Mesenchymal stem cell (in vitro differentiated cells and primary cell): Measurements from ENCODE around the gene KCNQ4.
A peak's percentile ranks its signal among the peaks of the same experiment; 100 is the strongest.

ENCODE experiments used
- DNase-seq: peaks from one replicate; pipeline ENCODE4 v3.0.0-alpha.2; 2013
- H2AFZ ChIP-seq: one replicate; pipeline ENCODE4 v1.6.1; 2013; ENCODE audit warnings: low read depth, mild to moderate bottlenecking, control low read depth, inconsistent platforms, low read length, moderate library complexity
- H2AK5ac ChIP-seq: 2 replicates; pipeline ENCODE4 v1.6.1; 2013; ENCODE audit warnings: low read length, moderate library complexity, mild to moderate bottlenecking, inconsistent platforms; ENCODE audit not compliant: severe bottlenecking
- H2BK120ac ChIP-seq: one replicate; pipeline ENCODE4 v1.6.1; 2013; ENCODE audit warnings: low read depth, mild to moderate bottlenecking, inconsistent platforms, low read length, moderate library complexity
- H2BK12ac ChIP-seq, 2 experiments: one replicate each; pipeline ENCODE4 v1.6.1; 2013; ENCODE audit warnings: inconsistent platforms in 2 of 2, low read length in 2 of 2, mild to moderate bottlenecking in 2 of 2, moderate library complexity in 2 of 2, control low read depth in 1 of 2
- H2BK15ac ChIP-seq: one replicate; pipeline ENCODE4 v1.6.1; 2013; ENCODE audit warnings: mild to moderate bottlenecking, low read depth, inconsistent platforms; ENCODE audit not compliant: poor library complexity, severe bottlenecking
- H2BK5ac ChIP-seq: 2 replicates; pipeline ENCODE4 v1.6.1; 2013; ENCODE audit warnings: low read depth, mild to moderate bottlenecking, low read length, control low read depth, inconsistent platforms; ENCODE audit not compliant: poor library complexity, severe bottlenecking
- H3K14ac ChIP-seq, 2 experiments: one replicate each; pipeline ENCODE4 v1.6.1; 2013; ENCODE audit warnings: inconsistent platforms in 2 of 2, low read length in 2 of 2, control low read depth in 1 of 2, mild to moderate bottlenecking in 1 of 2, moderate library complexity in 1 of 2
- H3K18ac ChIP-seq, 2 experiments: one replicate each; pipeline ENCODE4 v1.6.1; 2013; ENCODE audit warnings: inconsistent platforms in 2 of 2, low read length in 2 of 2, control low read depth in 1 of 2, low read depth in 1 of 2, mild to moderate bottlenecking in 1 of 2
- H3K23ac ChIP-seq, 2 experiments: one replicate each; pipeline ENCODE4 v1.6.1; 2013; ENCODE audit warnings: inconsistent platforms in 2 of 2, low read length in 2 of 2, mild to moderate bottlenecking in 2 of 2, moderate library complexity in 2 of 2, control low read depth in 1 of 2
- H3K27ac ChIP-seq: 2 replicates; pipeline ENCODE4 v1.5.1; 2013; ENCODE audit warnings: mild to moderate bottlenecking, moderate library complexity, low read length, control low read depth, inconsistent platforms; ENCODE audit not compliant: poor library complexity, severe bottlenecking
- H3K27me3 ChIP-seq, 2 experiments: 2 replicates each; pipeline versions ENCODE4 v1.6.1 to v1.7.0; 2013; ENCODE audit warnings: low read length in 2 of 2, mild to moderate bottlenecking in 2 of 2, moderate library complexity in 2 of 2, control low read depth in 1 of 2, inconsistent platforms in 1 of 2; ENCODE audit not compliant: control insufficient read depth in 1 of 2, insufficient read depth in 1 of 2
- H3K36me3 ChIP-seq, 2 experiments: 2 replicates each; pipeline versions ENCODE4 v1.6.1 to v1.7.0; 2013; ENCODE audit warnings: low read length in 2 of 2, control low read depth in 1 of 2, inconsistent platforms in 1 of 2, low read depth in 1 of 2, mild to moderate bottlenecking in 1 of 2; ENCODE audit not compliant: insufficient read depth in 2 of 2, control insufficient read depth in 1 of 2
- H3K4ac ChIP-seq, 2 experiments: one replicate each; pipeline ENCODE4 v1.6.1; 2013; ENCODE audit warnings: inconsistent platforms in 2 of 2, low read length in 2 of 2, mild to moderate bottlenecking in 2 of 2, moderate library complexity in 2 of 2, control low read depth in 1 of 2, low read depth in 1 of 2
- H3K4me1 ChIP-seq: 2 replicates; pipeline ENCODE4 v1.6.1; 2013; ENCODE audit warnings: low read depth, low read length, control low read depth; ENCODE audit not compliant: control insufficient read depth, insufficient read depth
- H3K4me2 ChIP-seq: 2 replicates; pipeline ENCODE4 v1.6.1; 2013; ENCODE audit warnings: low read length, mild to moderate bottlenecking, inconsistent platforms; ENCODE audit not compliant: poor library complexity, severe bottlenecking
- H3K4me3 ChIP-seq, 2 experiments: 2 replicates each; pipeline versions ENCODE4 v1.5.1 to v1.7.0; 2013; ENCODE audit warnings: low read length in 2 of 2, mild to moderate bottlenecking in 2 of 2, control low read depth in 1 of 2, low read depth in 1 of 2; ENCODE audit not compliant: insufficient read depth in 1 of 2
- H3K79me1 ChIP-seq: replicated peaks from 2 replicates; pipeline ENCODE4 v1.6.1; 2013; ENCODE audit warnings: mild to moderate bottlenecking, control low read depth, low read length, inconsistent platforms; ENCODE audit not compliant: poor library complexity, severe bottlenecking
- H3K9ac ChIP-seq: 2 replicates; pipeline ENCODE4 v1.7.0; 2013; ENCODE audit warnings: mild to moderate bottlenecking, low read length, moderate library complexity
- H3K9me3 ChIP-seq: 2 replicates; pipeline ENCODE4 v1.7.0; 2013; ENCODE audit warnings: mild to moderate bottlenecking, low read length; ENCODE audit not compliant: control insufficient read depth
- H4K8ac ChIP-seq: one replicate; pipeline ENCODE4 v1.6.1; 2013; ENCODE audit warnings: inconsistent platforms, mild to moderate bottlenecking, low read length, moderate library complexity
- H4K91ac ChIP-seq: one replicate; pipeline ENCODE4 v1.6.1; 2013; ENCODE audit warnings: mild to moderate bottlenecking, low read length, inconsistent platforms
- WGBS: methylation state at CpG from one replicate; pipeline ENCODE4 v1.1.7; 2013; ENCODE audit warnings: mixed read lengths; 5-methylcytosine and 5-hydroxymethylcytosine counted together

KCNQ4 gene

DNA sequence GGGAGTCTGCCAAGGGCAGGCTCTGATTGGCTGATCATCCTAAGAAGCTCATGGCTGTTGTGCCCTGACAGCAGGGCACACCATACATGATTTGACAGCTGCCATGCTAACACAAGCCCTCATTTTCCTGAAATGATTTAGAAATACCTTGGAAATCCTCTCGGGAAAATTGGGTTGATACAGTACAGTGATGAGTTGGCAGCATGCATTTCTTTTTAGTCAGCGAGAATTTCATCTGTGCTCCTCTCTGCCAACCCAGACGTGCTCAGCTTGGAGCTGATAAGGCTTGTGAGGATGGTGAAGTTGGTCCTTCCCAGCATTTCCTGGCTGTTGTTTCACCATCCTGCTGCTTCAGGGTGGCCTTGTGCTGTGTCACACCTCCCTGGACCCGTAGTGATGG is 22.6 kb upstream of the KCNQ4 start:
- Histone ChIP-seq H3K9ac (peak overlapping the region; percentile 15), H4K8ac (no peak overlapping the region), H2BK12ac (no peak overlapping the region), H2BK120ac (no peak overlapping the region), H3K23ac (no peak overlapping the region), H2AK5ac (no peak overlapping the region), H3K4me3 (no peak overlapping the region), H2BK5ac (no peak overlapping the region), H4K91ac (no peak overlapping the region), H3K4ac (no peak overlapping the region), H2AFZ (no peak overlapping the region), H3K36me3 (peaks cover 62 to 87% of the 10 kb centered on the region in 2 experiments), H3K79me1 (peaks cover 31% of the 10 kb centered on the region), H3K9me3 (no peaks in the 10 kb centered on the region), H2BK15ac (no peak overlapping the region), H3K27ac (no peak overlapping the region), H3K18ac (no peak overlapping the region), H3K4me2 (no peak overlapping the region), H3K14ac (no peak overlapping the region), H3K4me1 (peaks cover 2% of the 10 kb centered on the region), H3K27me3 (no peaks in the 10 kb centered on the region)
- 87% methylated on average over 4 of the region's 4 CpGs for WGBS
- DNase-seq = no peak

DNA sequence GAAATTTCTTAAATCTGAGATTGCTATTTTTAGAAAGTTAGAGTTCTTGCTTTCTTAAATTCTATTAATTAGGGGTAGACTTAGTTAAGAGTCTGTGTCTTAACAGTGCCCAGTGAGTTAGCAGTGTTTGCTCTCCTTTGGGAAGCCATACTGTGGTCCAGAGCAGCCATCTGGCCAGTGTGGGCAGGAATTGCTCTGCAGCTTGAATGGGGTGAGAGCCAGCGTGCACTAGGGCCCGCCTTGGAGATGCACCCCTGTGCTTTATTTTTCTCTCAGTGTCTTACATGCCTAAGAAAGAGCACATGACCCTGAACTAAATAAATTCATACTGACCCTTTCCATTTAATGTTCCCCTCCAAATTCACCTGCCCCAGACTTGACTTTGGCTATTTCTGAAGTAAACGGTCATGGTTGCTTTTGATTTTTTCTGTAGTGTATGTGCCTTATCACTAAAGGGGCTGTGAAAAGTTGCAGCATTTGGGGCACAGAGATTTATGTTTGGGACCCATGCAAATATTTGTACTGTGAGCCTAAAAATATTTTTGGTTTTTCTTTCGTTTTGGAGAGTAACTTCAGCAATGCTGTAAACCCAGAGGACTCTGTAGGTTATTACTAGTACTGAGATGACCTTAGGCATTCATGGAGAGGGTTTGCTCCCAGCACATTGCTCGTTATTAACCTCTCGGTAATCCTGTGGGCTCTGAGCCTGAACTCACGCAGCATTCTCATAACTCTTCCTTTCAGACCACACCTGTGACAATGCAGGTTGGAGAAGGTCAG is 21.3 kb upstream of the KCNQ4 start:
- Histone ChIP-seq H3K4me1 (peaks cover 2% of the 10 kb centered on the region), H3K36me3 (peaks cover 69 to 87% of the 10 kb centered on the region in 2 experiments), H3K79me1 (peaks cover 39% of the 10 kb centered on the region), H3K27ac (no peak overlapping the region), H3K4me3 (no peak overlapping the region), H4K8ac (no peak overlapping the region), H3K9me3 (no peaks in the 10 kb centered on the region), H3K23ac (no peak overlapping the region), H4K91ac (no peak overlapping the region), H3K9ac (no peak overlapping the region), H2AK5ac (no peak overlapping the region), H3K14ac (no peak overlapping the region), H3K27me3 (no peaks in the 10 kb centered on the region), H2AFZ (no peak overlapping the region), H3K18ac (no peak overlapping the region), H2BK15ac (no peak overlapping the region), H2BK12ac (no peak overlapping the region), H2BK120ac (no peak overlapping the region), H3K4me2 (no peak overlapping the region), H2BK5ac (no peak overlapping the region), H3K4ac (no peak overlapping the region)
- DNase-seq = no peak
- WGBS = 96% methylated on average over 7 of the region's 7 CpGs

DNA sequence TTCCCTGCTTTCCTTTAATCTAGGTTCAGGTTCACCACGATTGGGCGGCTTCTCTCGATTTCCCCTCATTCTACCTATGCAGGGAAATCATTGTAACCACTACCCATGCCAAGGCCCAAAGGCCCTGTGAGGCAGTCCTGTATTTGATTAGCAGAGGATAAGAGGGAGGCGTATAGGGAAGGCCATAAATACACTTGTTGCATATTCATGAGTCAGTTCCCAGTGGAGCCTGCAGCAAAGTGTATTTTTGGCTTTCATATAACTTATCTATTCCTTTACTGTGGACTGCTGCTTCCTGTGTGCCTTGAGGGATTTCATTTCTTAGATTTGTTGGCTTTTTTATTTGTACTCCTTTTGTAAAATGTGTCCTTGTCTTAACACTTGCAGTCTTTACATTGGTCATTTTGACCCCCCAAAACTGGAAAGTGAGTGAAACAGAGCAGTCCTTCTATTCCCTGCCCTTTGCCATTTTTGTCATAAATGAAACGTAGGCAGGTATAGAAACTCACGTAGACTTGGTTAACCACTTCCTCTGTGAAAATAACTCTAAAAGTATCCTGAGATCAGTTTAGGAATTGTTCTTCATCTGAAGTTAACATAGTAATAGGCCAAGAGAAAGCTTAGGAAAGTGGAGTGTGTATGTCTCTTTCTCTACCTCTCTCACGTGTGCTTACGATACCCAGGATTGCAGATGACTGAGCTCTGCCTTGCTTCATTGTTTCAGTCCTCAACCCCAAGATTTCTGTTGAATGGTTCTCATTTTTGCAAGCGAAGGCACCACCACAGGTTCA is 19.6 kb upstream of the KCNQ4 start:
- Histone ChIP-seq H3K14ac (no peak overlapping the region), H3K4me2 (no peak overlapping the region), H4K8ac (no peak overlapping the region), H2BK15ac (no peak overlapping the region), H3K36me3 (peaks cover 72 to 85% of the 10 kb centered on the region in 2 experiments), H3K23ac (no peak overlapping the region), H4K91ac (no peak overlapping the region), H2AK5ac (no peak overlapping the region), H3K79me1 (peaks cover 36% of the 10 kb centered on the region), H2BK5ac (no peak overlapping the region), H3K27ac (no peak overlapping the region), H3K4me3 (no peak overlapping the region), H3K18ac (no peak overlapping the region), H2AFZ (no peak overlapping the region), H3K9ac (no peak overlapping the region), H3K4ac (no peak overlapping the region), H2BK12ac (no peak overlapping the region), H3K9me3 (no peaks in the 10 kb centered on the region), H3K4me1 (no peaks in the 10 kb centered on the region), H3K27me3 (no peaks in the 10 kb centered on the region), H2BK120ac (no peak overlapping the region)
- WGBS = 84% methylated on average over 7 of the region's 9 CpGs
- DNase-seq = no peak

DNA sequence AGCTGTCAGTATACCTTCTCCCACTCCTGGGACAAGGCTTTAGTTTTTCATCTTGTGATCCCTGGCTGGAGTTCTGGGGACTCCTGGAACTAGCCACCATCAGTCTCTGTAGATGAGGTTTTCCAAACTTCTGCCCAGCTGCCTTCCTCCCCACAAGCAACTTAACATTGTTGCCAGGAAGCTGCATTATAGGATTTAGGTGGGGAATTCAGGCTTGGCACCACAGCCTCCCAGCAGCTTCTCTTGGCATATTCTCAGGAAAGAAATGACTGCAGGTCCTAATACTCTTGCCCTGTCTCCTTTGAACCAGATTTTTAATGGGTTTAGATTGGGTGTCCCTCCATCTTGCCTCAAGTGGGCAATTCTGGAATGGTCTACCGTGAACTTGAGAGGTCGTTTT is 18.6 kb upstream of the KCNQ4 start:
- Histone ChIP-seq H2BK5ac (no peak overlapping the region), H2AFZ (no peak overlapping the region), H2BK12ac (no peak overlapping the region), H3K23ac (no peak overlapping the region), H4K8ac (no peak overlapping the region), H4K91ac (no peak overlapping the region), H3K36me3 (peaks cover 74 to 85% of the 10 kb centered on the region in 2 experiments), H3K9me3 (no peaks in the 10 kb centered on the region), H2BK120ac (no peak overlapping the region), H3K9ac (no peak overlapping the region), H3K79me1 (peaks cover 36% of the 10 kb centered on the region), H2AK5ac (no peak overlapping the region), H3K4me2 (no peak overlapping the region), H3K4me3 (no peak overlapping the region), H3K27me3 (no peaks in the 10 kb centered on the region), H3K14ac (no peak overlapping the region), H2BK15ac (no peak overlapping the region), H3K4me1 (no peaks in the 10 kb centered on the region), H3K18ac (no peak overlapping the region), H3K27ac (no peak overlapping the region), H3K4ac (no peak overlapping the region)
- WGBS = 94% methylated on average over 2 of the region's 2 CpGs
- no peak for DNase-seq
